Measurements from ENCODE around the gene SELENOM. TPM values are rescaled to one million over a fixed set of nuclear protein-coding genes. Genes with fewer than 3 reads are reported as not detected.
A peak's percentile ranks its signal among the peaks of the same experiment; 100 is the strongest.
"Not testable (repeated sequence)": the region's sequence is repeated elsewhere in the genome, so short reads cannot be mapped to it uniquely, and the experiment has no call there.

SELENOM gene
- total and polyA plus RNA-seq, 7 donors = 23.6 to 68.2 (median 48.0) TPM

DNA sequence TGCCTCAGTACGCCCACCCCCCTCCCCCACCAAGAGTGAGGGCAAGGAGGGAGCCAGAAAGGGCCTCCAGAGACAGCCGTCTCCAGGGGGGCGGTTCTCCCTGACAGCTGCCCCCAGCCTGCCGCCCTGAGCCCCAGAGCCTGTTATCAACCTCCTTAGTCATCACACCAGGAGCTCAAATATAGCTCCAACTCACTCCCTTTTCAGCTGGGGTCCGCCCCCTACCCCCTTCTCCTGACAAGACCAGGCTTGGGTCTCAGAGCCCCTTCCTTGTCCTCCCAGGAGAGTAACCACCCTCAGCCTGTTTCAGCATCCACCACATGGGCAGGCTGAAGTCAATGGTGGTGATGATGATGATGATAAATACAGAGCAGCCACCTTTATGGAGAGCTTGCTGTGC, 12.9 kb upstream of the SELENOM start:
- ATAC-seq = no peak
- TF ChIP-seq, protein P1, sequence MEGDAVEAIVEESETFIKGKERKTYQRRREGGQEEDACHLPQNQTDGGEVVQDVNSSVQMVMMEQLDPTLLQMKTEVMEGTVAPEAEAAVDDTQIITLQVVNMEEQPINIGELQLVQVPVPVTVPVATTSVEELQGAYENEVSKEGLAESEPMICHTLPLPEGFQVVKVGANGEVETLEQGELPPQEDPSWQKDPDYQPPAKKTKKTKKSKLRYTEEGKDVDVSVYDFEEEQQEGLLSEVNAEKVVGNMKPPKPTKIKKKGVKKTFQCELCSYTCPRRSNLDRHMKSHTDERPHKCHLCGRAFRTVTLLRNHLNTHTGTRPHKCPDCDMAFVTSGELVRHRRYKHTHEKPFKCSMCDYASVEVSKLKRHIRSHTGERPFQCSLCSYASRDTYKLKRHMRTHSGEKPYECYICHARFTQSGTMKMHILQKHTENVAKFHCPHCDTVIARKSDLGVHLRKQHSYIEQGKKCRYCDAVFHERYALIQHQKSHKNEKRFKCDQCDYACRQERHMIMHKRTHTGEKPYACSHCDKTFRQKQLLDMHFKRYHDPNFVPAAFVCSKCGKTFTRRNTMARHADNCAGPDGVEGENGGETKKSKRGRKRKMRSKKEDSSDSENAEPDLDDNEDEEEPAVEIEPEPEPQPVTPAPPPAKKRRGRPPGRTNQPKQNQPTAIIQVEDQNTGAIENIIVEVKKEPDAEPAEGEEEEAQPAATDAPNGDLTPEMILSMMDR (IDR thresholded peaks at IDR 0.05) = no peak
- intact Hi-C loops (cut with DNase I) = no loop called here
- no peak for DNase-seq
- peaks cover 24% of the 10 kb centered on the region for H3K4me1 ChIP-seq
- H3K9me3 ChIP-seq = no peaks in the 10 kb centered on the region
- H3K4me3 ChIP-seq = no peak overlapping the region
- H3K27ac ChIP-seq = no peak overlapping the region
- H3K27me3 ChIP-seq (ENCODE audit: insufficient read depth in 3 of 3, low read length in 2 of 3) = no peaks in the 10 kb centered on the region
- H3K36me3 ChIP-seq (ENCODE audit: insufficient read depth in 1 of 2, low read depth in 1 of 2) = no peaks in the 10 kb centered on the region
- WGBS, 3 donors = 80 to 87% (median 82%) methylated on average over 5 of the region's 5 CpGs

- intact Hi-C loops (cut with DNase I) = no loop called here
- no peaks in the 10 kb centered on the region for H3K27me3 ChIP-seq (ENCODE audit: insufficient read depth in 3 of 3, low read length in 2 of 3)
- no peak overlapping the region for H3K4me3 ChIP-seq
- H3K36me3 ChIP-seq (ENCODE audit: insufficient read depth in 1 of 2, low read depth in 1 of 2) = no peaks in the 10 kb centered on the region
- peak overlapping the region; percentile 79 for H3K27ac ChIP-seq
- no peak for DNase-seq
- peaks cover 24% of the 10 kb centered on the region for H3K4me1 ChIP-seq
- ATAC-seq = peak; percentile 84 to 92 (median 88)
- H3K9me3 ChIP-seq = no peaks in the 10 kb centered on the region
- TF ChIP-seq, protein P1 (IDR thresholded peaks at IDR 0.05) = no peak
- WGBS, 3 donors = 15 to 45% (median 43%) methylated on average over 4 to 7 of the region's 7 CpGs
Measured at GRCh38 chr22:31119026-31119717, 11.8 kb upstream of the SELENOM start.

- intact Hi-C loops (cut with DNase I) = no loop called here
- TF ChIP-seq, protein P1 (IDR thresholded peaks at IDR 0.05) = no peak
- peaks cover 24% of the 10 kb centered on the region for H3K4me1 ChIP-seq
- H3K27me3 ChIP-seq (ENCODE audit: insufficient read depth in 3 of 3, low read length in 2 of 3) = no peaks in the 10 kb centered on the region
- WGBS, 3 donors = 71 to 82% (median 74%) methylated on average over 3 of the region's 3 CpGs
- ATAC-seq = no peak
- peak overlapping the region; percentile 79 for H3K27ac ChIP-seq
- no peak overlapping the region for H3K4me3 ChIP-seq
- DNase-seq = no peak
- no peaks in the 10 kb centered on the region for H3K9me3 ChIP-seq
- H3K36me3 ChIP-seq (ENCODE audit: insufficient read depth in 1 of 2, low read depth in 1 of 2) = no peaks in the 10 kb centered on the region
Measured at GRCh38 chr22:31118046-31118820, 10.9 kb upstream of the SELENOM start.

- not testable (repeated sequence) for H3K4me1 ChIP-seq; H3K27me3 ChIP-seq (ENCODE audit: insufficient read depth in 3 of 3, low read length in 2 of 3); H3K4me3 ChIP-seq; ATAC-seq; H3K9me3 ChIP-seq; H3K36me3 ChIP-seq (ENCODE audit: insufficient read depth in 1 of 2, low read depth in 1 of 2); DNase-seq; H3K27ac ChIP-seq
- 87 to 94% (median 91%) methylated on average over 7 of the region's 7 CpGs for WGBS, 3 donors
- intact Hi-C loops (cut with DNase I) = loop anchor here in 1 of 2 donors (5.0 kb wide), 1 partner anchor 35 kb away; no protein-coding TSS in a partner anchor
Measured at GRCh38 chr22:31112547-31113091, 5.3 kb upstream of the SELENOM start.

DNA sequence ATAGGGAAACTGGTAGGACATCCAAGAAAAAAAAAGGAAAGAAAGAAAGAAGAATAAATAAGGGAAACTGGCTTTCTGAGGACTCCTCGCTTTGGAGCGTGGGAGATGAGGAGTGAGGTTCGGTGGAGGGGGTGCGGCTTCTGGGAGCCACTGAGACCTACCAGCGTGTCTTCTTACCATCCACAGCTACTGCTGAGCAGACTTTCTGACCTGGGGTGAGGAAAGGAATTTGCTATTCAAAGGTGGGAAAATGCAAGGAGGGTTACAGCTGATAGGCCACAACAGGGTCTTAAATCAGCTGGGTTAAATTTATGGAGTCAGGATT, 488 bp upstream of the SELENOM start:
- no peaks in the 10 kb centered on the region for H3K9me3 ChIP-seq
- intact Hi-C loops (cut with DNase I) = loop anchor here (5.0 to 10.0 kb wide), 3 partner anchors 39 to 167 kb away; no protein-coding TSS in a partner anchor
- no peak for DNase-seq
- no peaks in the 10 kb centered on the region for H3K27me3 ChIP-seq (ENCODE audit: insufficient read depth in 3 of 3, low read length in 2 of 3)
- ATAC-seq = peak; percentile 12 to 41 (median 28)
- H3K36me3 ChIP-seq (ENCODE audit: insufficient read depth in 1 of 2, low read depth in 1 of 2) = peaks cover 0 to 21% of the 10 kb centered on the region in 2 donors
- WGBS, 3 donors = 0 to 2% (median 1%) methylated on average over 5 of the region's 5 CpGs
- TF ChIP-seq, protein P1 (IDR thresholded peaks at IDR 0.05) = no peak
- peaks cover 12% of the 10 kb centered on the region for H3K4me1 ChIP-seq
- peak overlapping the region; percentile 89 for H3K27ac ChIP-seq
- H3K4me3 ChIP-seq = peak overlapping the region; percentile 76

Data from psoas muscle (tissue), 8 donors.